ENCODE results near the gene TPPP.

TPPP gene

GRCh38 chr5:641331-641765 lies 51.8 kb downstream of the TPPP start:
- TF ChIP-seq CTCF (IDR thresholded peaks at IDR 0.05; ENCODE audit: low read depth, low read length): no peak
- no peak for DNase-seq (ENCODE audit: extremely low read depth, low read depth)

- no peak for TF ChIP-seq CTCF (IDR thresholded peaks at IDR 0.05; ENCODE audit: low read depth, low read length)
Measured at GRCh38 chr5:640461-641330, 52.5 kb downstream of the TPPP start.

GRCh38 chr5:639584-640213 lies 53.5 kb downstream of the TPPP start:
- DNase-seq (ENCODE audit: extremely low read depth, low read depth): no peak
- TF ChIP-seq CTCF (IDR thresholded peaks at IDR 0.05; ENCODE audit: low read depth, low read length): no peak

More at GRCh38 chr5:640461-641330, 52.5 kb downstream of the TPPP start:
- DNase-seq (ENCODE audit: extremely low read depth, low read depth): no peak

- no peak for DNase-seq (ENCODE audit: extremely low read depth, low read depth)
- TF ChIP-seq CTCF (IDR thresholded peaks at IDR 0.05; ENCODE audit: low read depth, low read length): no peak
Measured at GRCh38 chr5:639253-639530, 54.0 kb downstream of the TPPP start.

GRCh38 chr5:638501-639252 lies 54.5 kb downstream of the TPPP start:
- DNase-seq (ENCODE audit: extremely low read depth, low read depth): no peak

GRCh38 chr5:637581-638450 lies 55.3 kb downstream of the TPPP start:
- DNase-seq (ENCODE audit: extremely low read depth, low read depth): no peak
- no peak for TF ChIP-seq CTCF (IDR thresholded peaks at IDR 0.05; ENCODE audit: low read depth, low read length)

More at GRCh38 chr5:638501-639252, 54.5 kb downstream of the TPPP start:
- TF ChIP-seq CTCF (IDR thresholded peaks at IDR 0.05; ENCODE audit: low read depth, low read length): no peak

Data from AG09319 (cell line).